ENCODE results near the gene KCNE1.
"Not testable (repeated sequence)": the region's sequence is repeated elsewhere in the genome, so short reads cannot be mapped to it uniquely, and the experiment has no call there.

- TF ChIP-seq CTCF (conservative IDR thresholded peaks at IDR 0.05 in 1 of 2, IDR thresholded peaks at IDR 0.05 in 1 of 2; ENCODE audit: extremely low read depth in 1 of 2, insufficient read depth in 1 of 2, low read depth in 1 of 2, low read length in 2 of 2); EZH2 (IDR thresholded peaks at IDR 0.05; ENCODE audit: borderline replicate concordance, low read length): not testable (repeated sequence)
Measured at GRCh38 chr21:34417448-34418077, 94.4 kb downstream of the KCNE1 start.

Measured in mammary epithelial cell (primary cell).